Esophagus (tissue), 2 donors: ENCODE measurements around the gene IL17REL. TPM values are rescaled to one million over a fixed set of nuclear protein-coding genes. Genes with fewer than 3 reads are reported as not detected.

Source experiments
- H3K27ac ChIP-seq, 2 donors: one replicate each; pipeline ENCODE4 v1.5.1; 2013; ENCODE audit warnings: low read depth in 2 of 2, mild to moderate bottlenecking in 2 of 2, inconsistent platforms in 1 of 2, low read length in 1 of 2, moderate library complexity in 1 of 2
- H3K27me3 ChIP-seq, 2 donors: one replicate each; pipeline ENCODE4 v1.6.1; 2013; ENCODE audit warnings: low read length in 2 of 2, control low read depth in 1 of 2, mild to moderate bottlenecking in 1 of 2; ENCODE audit not compliant: insufficient read depth in 2 of 2, control insufficient read depth in 1 of 2
- H3K36me3 ChIP-seq, 2 donors: one replicate each; pipeline ENCODE4 v1.6.1; 2013; ENCODE audit warnings: low read length in 1 of 2; ENCODE audit not compliant: control insufficient read depth in 2 of 2, insufficient read depth in 2 of 2
- H3K4me1 ChIP-seq, 2 donors: one replicate each; pipeline ENCODE4 v1.6.1; 2013; ENCODE audit warnings: low read length in 1 of 2; ENCODE audit not compliant: control insufficient read depth in 2 of 2, insufficient read depth in 2 of 2
- H3K4me3 ChIP-seq, 2 donors: one replicate each; pipeline ENCODE4 v1.5.1; 2013; ENCODE audit warnings: low read length in 2 of 2, mild to moderate bottlenecking in 2 of 2, low read depth in 1 of 2, moderate library complexity in 1 of 2
- H3K9me3 ChIP-seq, 2 donors: one replicate each; pipeline ENCODE4 v1.6.1; 2013; ENCODE audit warnings: mild to moderate bottlenecking in 2 of 2, low read depth in 1 of 2, low read length in 1 of 2, moderate library complexity in 1 of 2; ENCODE audit not compliant: control insufficient read depth in 2 of 2, insufficient read depth in 1 of 2
- WGBS, 2 donors: extraction: QIAGEN DNeasy Blood & Tissue Kit; methylation state at CpG; one replicate each; pipeline ENCODE4 v1.1.7; 2013; 5-methylcytosine and 5-hydroxymethylcytosine counted together
- polyA plus RNA-seq, 2 donors: library from polyadenylated mRNA; stranded (reverse); fragments of 200-250 nt; gene quantifications; one replicate each; pipeline ENCODE4 v1.2.3, GENCODE V29; 2013
- donor health status: healthy with polysubstance abuse.
- donor health status: Bipolar disorder and iron deficiency.

IL17REL gene
- polyA plus RNA-seq, 2 donors = not detected

GRCh38 chr22:49963647-49964026 is 48.9 kb downstream of the IL17REL start:
- H3K4me1 ChIP-seq = peaks cover 0 to 26% of the 10 kb centered on the region in 2 donors
- H3K4me3 ChIP-seq = peak overlapping the region; percentile 87 to 97
- 44 to 55% methylated on average over 6 of the region's 6 CpGs for WGBS, 2 donors
- H3K9me3 ChIP-seq = no peaks in the 10 kb centered on the region
- peak overlapping the region; percentile 15 to 24 for H3K27ac ChIP-seq
- no peaks in the 10 kb centered on the region for H3K27me3 ChIP-seq
- H3K36me3 ChIP-seq = peaks cover 10 to 34% of the 10 kb centered on the region in 2 donors

- peak overlapping the region; percentile 87 to 97 for H3K4me3 ChIP-seq
- WGBS, 2 donors = 31 to 44% methylated on average over 63 of the region's 63 CpGs
- H3K4me1 ChIP-seq = peaks cover 0 to 23% of the 10 kb centered on the region in 2 donors
- peak overlapping the region; percentile 98 to 99 for H3K27ac ChIP-seq
- peaks cover 10 to 34% of the 10 kb centered on the region in 2 donors for H3K36me3 ChIP-seq
- no peaks in the 10 kb centered on the region for H3K27me3 ChIP-seq
- H3K9me3 ChIP-seq = no peaks in the 10 kb centered on the region
Observed at GRCh38 chr22:49962751-49963646, 49.6 kb downstream of the IL17REL start.

- H3K36me3 ChIP-seq = peaks cover 10 to 31% of the 10 kb centered on the region in 2 donors
- 1 to 6% methylated on average over 44 to 68 of the region's 70 CpGs for WGBS, 2 donors
- peaks cover 0 to 22% of the 10 kb centered on the region in 2 donors for H3K4me1 ChIP-seq
- H3K27me3 ChIP-seq = no peaks in the 10 kb centered on the region
- H3K27ac ChIP-seq = peak overlapping the region; percentile 98 to 99
- peak overlapping the region; percentile 87 to 97 for H3K4me3 ChIP-seq
- H3K9me3 ChIP-seq = no peaks in the 10 kb centered on the region
Observed at GRCh38 chr22:49962012-49962750, 50.4 kb downstream of the IL17REL start.

GRCh38 chr22:49961601-49962011 is 51.0 kb downstream of the IL17REL start:
- peaks cover 0 to 20% of the 10 kb centered on the region in 2 donors for H3K4me1 ChIP-seq

GRCh38 chr22:49961005-49961600 is 51.5 kb downstream of the IL17REL start:
- Histone ChIP-seq H3K9me3 (no peaks in the 10 kb centered on the region), H3K27ac (peak overlapping the region; percentile 98 to 99), H3K4me1 (peaks cover 0 to 20% of the 10 kb centered on the region in 2 donors), H3K4me3 (peak overlapping the region; percentile 87 to 97), H3K36me3 (peaks cover 10 to 31% of the 10 kb centered on the region in 2 donors), H3K27me3 (no peaks in the 10 kb centered on the region)
- 0 to 1% methylated on average over 59 to 84 of the region's 84 CpGs for whole genome bisulfite sequencing, 2 donors

More at GRCh38 chr22:49961601-49962011, 51.0 kb downstream of the IL17REL start:
- H3K27ac ChIP-seq = peak overlapping the region; percentile 98 to 99
- WGBS, 2 donors = 0 to 2% methylated on average over 37 to 49 of the region's 49 CpGs
- H3K4me3 ChIP-seq = peak overlapping the region; percentile 87 to 97
- no peaks in the 10 kb centered on the region for H3K27me3 ChIP-seq
- H3K9me3 ChIP-seq = no peaks in the 10 kb centered on the region
- peaks cover 10 to 31% of the 10 kb centered on the region in 2 donors for H3K36me3 ChIP-seq

GRCh38 chr22:49960159-49961004 is 52.2 kb downstream of the IL17REL start, which contains the start of gene PIM3:
TSS of gene PIM3 (plus strand) at chr22:49960772. CDS start at chr22:49960948, 176 bp downstream.
- no peaks in the 10 kb centered on the region for H3K9me3 ChIP-seq
- peak within 1 kb of the TSS; percentile 87 to 97 for H3K4me3 ChIP-seq
- peaks cover 0 to 20% of the 10 kb centered on the region in 2 donors for H3K4me1 ChIP-seq
- H3K27ac ChIP-seq = peak within 1 kb of the TSS; percentile 98 to 99
- H3K27me3 ChIP-seq = no peaks in the 10 kb centered on the region
- 1% methylated on average over 80 to 137 of the region's 137 CpGs for WGBS, 2 donors
- peaks cover 10 to 31% of the 10 kb centered on the region in 2 donors for H3K36me3 ChIP-seq

- Histone ChIP-seq H3K4me1 (peaks cover 0 to 23% of the 10 kb centered on the region in 2 donors), H3K27me3 (no peaks in the 10 kb centered on the region), H3K36me3 (peaks cover 10 to 28% of the 10 kb centered on the region in 2 donors), H3K27ac (peak overlapping the region; percentile 86 to 98), H3K4me3 (peak overlapping the region; percentile 87 to 97), H3K9me3 (no peaks in the 10 kb centered on the region)
- 6 to 7% methylated on average over 21 of the region's 21 CpGs for WGBS, 2 donors
Observed at GRCh38 chr22:49959782-49960158, 52.8 kb downstream of the IL17REL start.

- H3K36me3 ChIP-seq = peaks cover 9 to 22% of the 10 kb centered on the region in 2 donors
- no peaks in the 10 kb centered on the region for H3K27me3 ChIP-seq
- peak overlapping the region; percentile 86 to 98 for H3K27ac ChIP-seq
- 73 to 77% methylated on average over 29 of the region's 29 CpGs for WGBS, 2 donors
- no peaks in the 10 kb centered on the region for H3K9me3 ChIP-seq
- peaks cover 0 to 28% of the 10 kb centered on the region in 2 donors for H3K4me1 ChIP-seq
- peak overlapping the region; percentile 87 to 97 for H3K4me3 ChIP-seq
Observed at GRCh38 chr22:49958931-49959781, 53.4 kb downstream of the IL17REL start.
